HG03280 (cell line): ENCODE data around the gene PCDH12.
A peak's percentile ranks its signal among the peaks of the same experiment; 100 is the strongest.

Experiments
- ATAC-seq: cut with Tn5 transposase; IDR thresholded peaks from one replicate; pipeline ENCODE4 v1.9.1; 2021; ENCODE audit warnings: mild to moderate bottlenecking, moderate library complexity; ENCODE audit not compliant: unreplicated experiment

The PCDH12 gene

DNA sequence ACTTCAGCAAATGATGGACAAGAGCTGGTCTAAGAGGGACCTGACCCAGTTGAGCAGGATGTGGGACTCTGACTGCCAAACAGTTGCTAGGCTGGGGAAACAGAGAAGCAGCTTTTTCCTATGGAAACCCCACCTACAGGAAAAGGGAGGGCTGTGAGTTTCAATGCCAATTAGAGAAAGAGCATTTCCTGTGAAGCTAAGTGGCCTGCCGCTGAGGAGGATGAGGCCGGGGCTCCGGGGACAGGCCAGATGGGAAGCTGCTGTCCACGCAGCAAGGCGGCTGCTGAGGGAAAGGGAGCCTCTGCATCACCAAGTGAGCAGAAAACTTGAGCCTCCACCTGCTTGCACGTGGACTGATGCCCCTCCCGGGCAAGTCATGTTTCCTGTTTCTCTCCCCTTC, at the start of gene PCDH12:
TSS of gene PCDH12 (minus strand) at position 90 of the 400 bp plus-strand sequence. CDS start 351 bp downstream, outside the sequence.
- no peak for ATAC-seq

DNA sequence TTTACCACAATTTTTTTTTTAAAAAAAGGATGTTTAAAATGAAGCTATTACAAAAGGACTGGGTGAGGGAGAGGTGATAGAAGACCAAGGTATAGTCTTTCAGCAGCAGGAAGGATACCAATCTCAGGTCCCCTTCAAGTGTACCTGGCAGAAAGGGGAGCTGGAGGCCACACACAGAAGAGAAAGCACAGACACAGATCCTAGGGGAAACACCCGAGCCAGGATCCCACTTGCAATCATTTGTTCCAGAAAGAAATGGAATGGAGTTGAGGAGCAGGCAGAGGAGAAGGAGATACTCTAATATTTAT, 49.2 kb upstream of the PCDH12 start:
- ATAC-seq = no peak

DNA sequence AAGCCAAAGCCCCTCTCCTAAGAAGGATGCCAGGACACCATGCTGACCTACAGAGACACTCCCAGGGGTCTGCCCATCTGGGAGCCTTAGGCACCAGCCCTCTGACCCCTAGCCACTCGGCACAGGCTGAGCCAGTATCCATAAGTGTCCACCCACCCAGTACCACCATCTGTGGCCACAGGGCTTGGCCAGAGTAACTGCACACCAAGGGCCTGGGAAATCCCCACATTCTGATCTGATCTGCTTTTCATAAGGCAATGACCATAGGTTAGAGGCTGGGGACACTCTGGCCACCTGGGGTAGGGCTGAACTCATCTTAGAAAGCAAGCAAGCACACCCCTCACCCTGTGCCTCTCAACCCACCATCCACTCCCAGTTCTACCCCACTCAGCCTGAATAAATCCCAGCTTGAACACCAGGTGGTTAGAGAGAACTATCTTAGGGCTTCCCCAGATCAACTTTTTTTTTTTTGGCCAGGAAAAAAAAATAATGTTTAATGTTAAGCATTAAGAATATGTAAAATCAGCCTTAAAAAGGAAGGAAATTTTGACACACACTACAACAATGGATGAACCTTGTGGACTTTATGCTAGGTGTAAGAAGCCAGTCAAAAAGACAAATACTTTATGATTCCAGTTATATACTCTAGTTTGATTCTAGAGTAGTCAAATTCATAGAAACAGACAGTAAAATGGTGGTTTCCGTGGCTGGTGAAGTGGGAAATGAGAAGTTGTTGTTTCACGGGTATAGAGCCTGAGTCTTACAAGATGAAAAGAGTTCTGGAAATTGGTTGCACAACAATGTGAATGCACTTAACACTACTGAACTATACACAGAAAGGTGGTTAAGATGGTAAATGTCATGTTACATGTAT, 48.6 kb upstream of the PCDH12 start:
- peak; percentile 58 for ATAC-seq

DNA sequence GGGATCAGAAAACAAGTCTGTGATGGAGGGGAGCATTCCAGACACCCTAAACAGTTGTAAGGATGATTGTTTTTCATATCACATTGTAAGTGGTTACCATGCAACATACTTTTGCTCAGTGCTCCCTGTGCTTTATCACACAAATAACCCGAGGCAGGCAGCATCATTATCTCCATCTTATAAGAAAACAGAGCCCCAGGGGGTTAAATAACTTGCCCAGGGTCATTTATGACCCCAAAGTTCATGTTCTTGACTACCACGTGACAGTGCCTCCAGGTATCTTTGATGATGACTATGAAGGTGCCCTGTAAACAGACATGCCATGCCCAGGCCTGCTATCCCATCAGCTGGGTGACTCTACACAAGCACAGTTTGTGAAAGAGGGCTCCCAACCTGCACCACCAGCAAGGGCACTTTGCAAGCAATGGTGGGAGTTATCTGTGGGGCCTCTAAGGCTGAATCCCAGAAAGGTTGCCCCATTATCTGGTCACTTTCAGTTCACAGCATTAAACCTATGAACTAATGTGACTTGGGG, 45.3 kb upstream of the PCDH12 start:
- no peak for ATAC-seq

DNA sequence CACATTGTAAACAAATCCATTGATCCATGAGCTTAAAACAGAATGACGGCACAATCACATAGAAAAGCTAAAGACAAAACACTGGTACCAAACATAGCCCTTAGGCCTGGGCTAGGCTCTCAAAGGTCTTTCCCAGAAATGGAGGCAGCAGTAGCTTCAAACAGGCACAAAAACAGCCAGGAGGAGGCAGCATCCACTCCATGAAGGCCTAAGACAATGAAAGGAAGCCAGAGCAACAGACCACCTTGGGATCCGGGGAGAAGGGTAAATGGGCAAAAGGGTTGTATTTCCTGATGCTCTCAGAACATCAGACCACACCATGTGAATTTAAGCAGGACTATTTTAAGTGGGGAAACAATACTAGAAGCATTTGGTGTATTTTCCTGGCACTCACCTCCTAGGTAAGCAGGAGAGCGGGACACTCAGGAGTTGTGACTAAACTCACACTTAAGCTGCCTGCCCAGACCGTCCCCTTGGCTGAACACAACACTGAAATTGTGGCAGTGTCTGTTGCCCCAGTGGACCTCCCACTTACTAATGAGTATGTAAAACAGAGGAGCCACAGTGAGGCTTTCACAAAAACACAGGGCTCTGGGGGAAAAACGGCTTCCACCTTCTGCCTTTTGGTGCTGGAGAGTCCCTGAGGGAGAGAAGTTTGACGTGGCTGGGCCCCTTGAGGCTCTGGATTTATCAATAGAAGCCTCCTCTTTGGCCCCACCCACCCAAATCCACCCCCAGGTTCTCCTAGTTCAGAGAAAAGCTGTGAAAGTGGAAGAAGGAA, 42.9 kb upstream of the PCDH12 start:
- ATAC-seq = no peak

DNA sequence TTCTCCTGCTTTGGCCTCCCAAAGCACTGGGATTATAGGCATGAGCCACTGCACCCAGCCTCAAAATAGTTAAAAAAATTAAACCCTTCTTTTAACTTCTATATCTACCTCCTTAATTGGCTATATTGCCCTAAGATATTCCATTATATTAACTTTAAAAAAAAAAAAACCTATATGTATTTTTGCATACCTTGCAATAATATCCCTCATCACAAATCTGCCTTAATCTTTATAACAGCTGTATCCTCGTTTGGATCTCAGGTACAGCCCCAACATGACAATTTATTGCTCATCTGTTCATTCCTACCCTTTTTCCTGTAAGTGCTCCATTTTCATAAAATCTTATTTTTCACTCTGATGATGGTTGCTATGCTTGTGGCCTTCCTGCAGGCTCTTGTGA, 42.2 kb upstream of the PCDH12 start:
- ATAC-seq = no peak

DNA sequence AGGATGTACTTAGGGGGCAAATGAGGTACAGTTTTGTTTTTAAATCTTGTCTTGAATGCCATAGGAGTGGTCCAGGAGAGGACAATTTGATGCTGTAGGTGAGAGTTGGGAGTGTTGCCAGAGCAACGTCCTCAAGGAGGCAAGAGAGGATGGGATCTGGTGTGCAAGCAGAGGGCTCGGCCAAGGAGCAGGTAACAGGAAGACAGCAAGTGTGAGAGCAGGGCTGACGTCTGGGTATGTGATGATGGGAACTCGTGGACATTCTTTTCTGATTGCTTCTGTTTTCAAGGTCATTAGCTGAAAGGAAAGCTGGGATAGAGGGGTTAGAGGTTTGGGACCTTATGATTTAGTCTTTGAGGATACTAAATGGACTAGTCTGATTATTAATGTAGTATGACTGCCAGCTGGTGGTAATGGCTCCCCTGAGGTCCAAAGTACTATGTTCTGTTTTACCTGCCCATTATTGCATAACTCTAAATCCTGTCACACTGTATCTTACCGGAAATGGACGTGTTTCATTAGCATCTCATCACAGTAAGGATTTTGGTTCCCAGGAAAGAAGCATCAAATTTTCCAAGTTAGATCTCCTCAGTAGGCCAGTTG, 39.5 kb upstream of the PCDH12 start:
- no peak for ATAC-seq

DNA sequence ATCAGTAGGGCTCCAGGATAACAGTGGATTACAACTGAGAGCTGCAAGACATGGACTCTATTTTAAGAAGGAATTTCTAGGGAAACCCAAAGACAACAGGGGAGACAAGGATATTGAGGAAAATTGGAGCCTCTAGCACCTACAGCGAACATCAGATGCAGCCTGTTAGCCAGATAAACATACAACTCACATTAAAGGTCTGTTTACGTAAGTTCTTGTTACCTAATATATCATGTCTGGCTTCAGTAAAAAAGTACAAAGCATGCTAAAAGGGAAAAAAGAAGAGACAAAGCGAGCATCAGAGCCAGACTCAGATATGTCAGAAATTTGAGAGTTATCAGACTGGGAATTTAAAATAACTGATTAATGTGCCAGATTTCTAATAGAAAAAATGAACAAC, 37.7 kb upstream of the PCDH12 start:
- ATAC-seq = no peak

DNA sequence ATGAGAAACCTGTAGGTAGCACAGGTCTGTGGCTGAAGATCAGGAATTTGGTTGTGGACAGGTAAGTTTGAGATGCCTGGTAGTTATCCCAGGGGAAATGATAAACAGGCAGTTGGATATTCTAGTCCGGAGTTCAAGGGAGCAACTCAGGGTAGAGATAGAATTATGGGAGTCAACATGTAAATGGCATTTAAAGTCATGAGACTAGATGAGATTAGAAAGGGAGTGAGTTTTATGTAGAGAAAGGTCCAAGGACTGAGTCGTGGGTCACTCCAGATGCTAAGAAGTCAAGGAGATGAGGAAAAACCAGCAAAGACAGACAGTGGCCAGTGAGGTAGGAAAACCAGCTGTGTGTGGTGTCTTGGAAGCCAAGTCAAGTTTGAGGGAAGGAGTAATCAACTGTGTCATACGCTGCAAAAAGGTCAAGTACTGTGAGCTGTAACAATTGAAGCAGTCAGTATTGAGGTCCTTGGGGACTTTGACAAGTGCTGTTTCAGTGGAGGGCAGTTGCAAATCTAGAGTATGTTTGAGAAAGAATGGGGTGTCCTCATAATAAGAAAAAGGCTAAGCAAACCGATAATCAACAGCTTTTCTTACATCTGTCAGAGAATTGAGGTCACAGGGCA, 36.6 kb upstream of the PCDH12 start:
- ATAC-seq = no peak

DNA sequence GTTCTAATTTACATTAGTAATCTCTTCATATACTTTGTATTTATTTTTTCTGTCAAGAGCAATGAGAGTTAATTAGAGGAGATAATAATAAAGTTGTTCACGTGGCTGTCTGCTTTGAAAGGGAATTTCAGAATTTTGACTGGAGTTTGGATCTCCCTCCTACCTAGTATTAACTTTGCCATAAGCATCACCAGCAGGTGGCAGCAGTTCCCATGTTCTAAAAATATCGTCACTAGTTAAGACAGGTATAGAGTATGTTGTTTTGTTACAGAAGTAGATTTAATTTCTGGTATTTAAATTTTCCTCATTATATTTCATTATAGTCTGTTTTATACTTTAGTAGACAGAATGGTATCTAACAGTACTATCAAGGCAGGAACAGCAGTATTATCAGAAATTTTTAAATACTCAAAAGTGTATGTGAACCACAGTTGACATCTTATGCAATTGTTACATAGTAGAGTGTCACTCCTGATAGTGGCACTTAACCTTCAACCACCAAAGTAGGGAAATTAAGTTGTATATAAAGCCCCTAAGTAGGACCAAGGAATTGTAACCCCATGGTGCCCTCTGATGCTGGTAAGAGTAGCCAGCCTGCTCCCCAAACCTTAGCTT, 34.5 kb upstream of the PCDH12 start:
- ATAC-seq = peak; percentile 75

DNA sequence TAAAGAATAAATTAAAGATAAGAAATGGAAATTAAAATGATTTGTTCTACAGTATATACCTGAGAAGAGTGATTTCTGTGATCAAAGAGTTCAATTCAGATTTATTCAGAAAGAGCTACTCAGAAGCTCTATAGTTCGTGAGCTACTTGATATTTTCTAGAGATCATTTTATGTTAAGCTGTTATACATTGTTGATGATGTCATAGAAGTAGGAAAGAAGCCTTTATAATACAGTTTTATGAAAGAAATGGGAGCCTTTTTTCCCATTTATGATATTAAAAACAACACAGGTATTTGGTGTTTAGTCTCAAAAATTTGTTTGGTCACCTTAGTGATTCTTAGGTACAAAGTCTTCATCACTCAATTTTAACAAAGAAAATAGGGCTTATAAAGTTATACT, 31.7 kb upstream of the PCDH12 start:
- ATAC-seq = no peak

DNA sequence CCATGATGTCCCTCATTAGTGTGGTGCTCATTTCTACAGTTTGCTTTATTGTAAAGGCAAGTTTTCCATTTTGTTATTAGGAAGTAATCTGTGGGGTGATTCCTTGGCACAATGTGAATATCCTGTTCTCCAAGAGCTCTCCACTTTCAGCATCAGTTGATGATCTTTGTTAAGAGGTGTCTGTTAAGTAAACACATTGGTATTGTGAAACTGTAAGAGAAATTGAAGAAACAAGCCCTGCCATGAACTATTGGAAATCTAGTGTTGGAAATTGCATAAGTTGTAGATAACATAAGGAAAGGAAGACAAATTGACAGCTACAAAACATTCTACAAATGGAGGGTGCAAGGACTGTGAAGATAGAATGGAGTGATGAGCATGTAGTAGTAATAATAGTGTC, 28.1 kb upstream of the PCDH12 start:
- ATAC-seq = no peak

DNA sequence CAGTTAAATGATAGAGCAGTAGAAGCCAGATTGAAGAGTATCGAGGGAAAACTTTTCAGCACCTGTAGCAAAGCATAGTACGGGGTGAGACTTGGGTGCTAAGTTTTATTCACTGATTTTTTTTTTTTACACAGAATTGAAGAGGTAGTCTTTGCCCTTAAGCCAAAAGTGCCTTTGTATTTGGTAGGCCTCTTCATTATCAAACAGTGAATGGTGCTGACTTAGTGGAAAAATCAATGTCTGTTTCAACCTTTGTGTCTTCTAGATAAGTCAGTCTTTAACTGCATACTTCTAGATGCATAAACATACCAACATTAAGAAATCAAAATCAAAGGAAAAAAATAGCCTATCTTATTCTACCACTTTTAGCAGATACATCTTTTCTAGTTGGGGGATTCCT, 24.6 kb upstream of the PCDH12 start:
- ATAC-seq = no peak

DNA sequence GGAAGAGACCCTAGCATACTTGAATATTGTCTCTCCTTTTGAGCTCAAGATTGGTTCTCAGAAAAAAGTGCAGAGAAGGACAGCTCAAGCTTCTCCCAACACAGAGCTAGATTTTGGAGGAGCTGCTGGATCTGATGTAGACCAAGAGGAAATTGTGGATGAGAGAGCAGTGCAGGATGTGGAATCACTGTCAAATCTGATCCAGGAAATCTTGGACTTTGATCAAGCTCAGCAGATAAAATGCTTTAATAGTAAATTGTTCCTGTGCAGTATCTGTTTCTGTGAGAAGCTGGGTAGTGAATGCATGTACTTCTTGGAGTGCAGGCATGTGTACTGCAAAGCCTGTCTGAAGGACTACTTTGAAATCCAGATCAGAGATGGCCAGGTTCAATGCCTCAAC, 20.4 kb upstream of the PCDH12 start:
- no peak for ATAC-seq

DNA sequence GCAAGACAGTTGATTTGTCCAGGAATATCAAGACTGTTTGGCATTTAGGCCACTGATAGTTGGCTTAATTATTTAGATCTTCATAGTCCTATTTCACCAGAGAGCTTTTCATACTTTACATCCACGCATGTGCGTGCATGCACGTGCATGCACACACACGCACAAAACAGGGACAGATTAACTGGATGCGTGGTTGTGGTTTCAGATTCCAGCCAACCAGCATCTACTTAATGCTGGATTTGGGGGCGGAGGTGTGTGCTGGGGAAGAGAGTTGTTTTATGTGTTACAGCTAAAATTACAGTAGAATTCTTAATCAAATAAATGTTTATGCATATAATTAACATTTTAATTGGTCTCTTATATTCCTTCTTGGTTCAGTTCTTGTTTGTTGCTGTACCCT, 18.2 kb upstream of the PCDH12 start:
- no peak for ATAC-seq

DNA sequence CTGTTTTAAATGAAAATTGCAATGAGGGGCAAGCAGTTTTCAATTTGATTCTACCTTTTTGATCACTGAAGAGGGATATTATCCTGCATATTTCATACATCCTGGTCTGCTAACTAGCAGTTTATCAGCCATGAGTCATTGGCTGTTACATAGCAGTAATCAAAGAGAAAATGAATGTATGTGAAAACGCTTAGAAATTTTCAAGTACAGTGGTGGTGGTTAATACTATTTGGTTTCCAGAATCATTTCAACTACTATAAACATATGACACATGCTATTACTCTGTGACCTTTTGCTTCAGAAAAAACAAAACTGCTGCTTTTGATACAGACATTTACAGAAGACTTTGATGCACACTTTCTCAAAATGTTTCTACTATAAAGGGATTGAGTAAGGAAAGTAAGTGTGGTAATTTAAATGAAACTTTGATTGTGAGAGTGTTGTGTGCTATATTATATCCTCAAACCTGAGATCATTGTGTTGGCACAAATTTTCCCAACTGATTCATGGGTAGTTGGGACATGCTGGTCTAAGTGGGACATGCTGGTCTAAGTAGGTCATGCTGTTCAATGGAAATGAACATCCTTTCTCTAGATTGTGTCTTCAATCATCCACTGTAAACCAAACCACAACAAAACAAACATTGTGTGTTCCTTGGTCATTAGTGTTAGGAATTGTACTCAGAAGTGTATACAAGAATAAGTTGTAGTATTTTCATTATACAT, 16.0 kb upstream of the PCDH12 start:
- ATAC-seq = no peak

DNA sequence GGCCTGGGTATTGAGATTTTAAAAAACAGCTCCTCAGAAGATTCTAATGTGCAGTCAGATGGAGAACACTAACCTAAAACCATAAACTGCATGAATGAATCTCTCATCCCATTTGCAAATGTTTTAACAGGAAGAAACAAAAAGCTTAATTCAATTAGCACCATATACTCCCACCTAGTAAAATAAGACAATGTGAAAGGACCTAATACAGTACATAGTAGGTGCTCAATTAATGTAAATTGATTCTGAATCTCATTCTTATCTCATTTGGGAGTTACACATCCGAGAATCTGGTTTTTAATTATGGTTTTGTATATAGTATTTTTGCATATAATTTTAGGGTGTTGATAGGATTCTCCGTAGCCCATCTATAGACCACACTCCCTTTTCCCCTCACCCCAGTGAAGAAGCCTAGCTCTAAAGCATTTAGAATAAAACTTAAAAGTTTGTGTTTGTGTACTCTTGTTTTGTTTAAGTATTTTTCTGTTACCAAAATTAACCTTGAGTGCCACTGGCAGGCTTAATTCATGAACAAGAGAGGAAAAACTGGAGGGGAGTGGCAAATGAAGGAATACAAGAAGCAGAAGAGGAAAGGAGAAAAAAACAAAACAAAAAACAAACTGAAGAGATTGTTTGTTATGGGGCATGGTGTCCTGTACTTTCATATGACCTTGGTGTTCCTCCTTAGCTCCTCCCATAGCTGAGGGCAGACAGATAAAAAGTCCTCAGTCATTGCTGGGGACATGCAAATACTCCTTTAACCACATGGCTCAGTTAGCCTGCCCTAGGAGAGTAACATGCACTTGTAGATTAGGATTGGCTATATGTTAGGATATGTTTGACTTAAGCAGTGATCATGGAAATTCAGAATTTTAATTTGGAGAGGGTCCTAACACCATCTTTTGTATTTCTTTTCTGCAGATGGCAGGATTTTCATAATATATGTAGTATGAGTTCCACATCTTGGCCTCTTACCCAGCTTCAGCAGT, 12.1 kb upstream of the PCDH12 start:
- peak; percentile 61 for ATAC-seq

DNA sequence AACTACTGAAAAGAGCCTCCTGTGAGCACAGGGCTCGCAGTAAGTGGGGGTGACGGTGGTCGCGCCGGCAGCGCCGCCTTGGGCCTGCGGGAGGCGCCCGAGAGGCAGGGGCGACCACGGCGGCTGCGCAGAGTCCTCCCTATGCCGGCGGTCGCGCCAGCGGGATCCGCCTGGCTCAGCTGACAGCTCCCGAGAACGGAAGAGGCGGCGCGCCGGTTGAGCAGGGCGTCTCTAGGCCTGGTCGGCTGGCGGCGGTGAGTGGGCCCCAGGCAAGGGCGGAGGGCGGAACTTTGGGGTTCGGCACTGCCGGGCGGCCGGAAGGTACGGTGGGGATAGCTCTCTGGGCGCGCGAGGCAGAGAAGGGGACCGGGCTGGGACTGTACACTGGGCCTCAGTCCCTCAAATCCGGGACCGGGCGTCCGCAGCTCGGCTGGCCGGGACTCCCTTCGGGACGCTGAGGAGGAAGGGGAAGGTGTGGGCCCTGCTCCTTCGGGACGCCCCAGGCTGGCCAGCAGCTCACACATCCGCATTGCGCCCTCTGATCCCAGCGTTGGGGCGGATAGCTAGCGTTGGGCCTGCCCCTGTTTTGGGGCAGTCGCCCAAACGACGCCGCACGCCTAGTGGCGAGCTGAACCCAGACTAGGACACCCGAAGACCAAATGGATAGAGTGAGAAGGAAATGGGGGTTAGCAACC, 11.1 kb upstream of the PCDH12 start, which contains the start of gene RNF14:
TSS of gene RNF14 (plus strand) at position 192 of the 695 bp plus-strand sequence. CDS start 4,484 bp downstream, outside the sequence.
- peak; percentile 94 for ATAC-seq
